ENCODE measurements around the gene GALNT10. TPM values are rescaled to one million over a fixed set of nuclear protein-coding genes. Genes with fewer than 3 reads are reported as not detected.

The GALNT10 gene
- polyA plus RNA-seq, 1 experiment = 203 TPM

DNA sequence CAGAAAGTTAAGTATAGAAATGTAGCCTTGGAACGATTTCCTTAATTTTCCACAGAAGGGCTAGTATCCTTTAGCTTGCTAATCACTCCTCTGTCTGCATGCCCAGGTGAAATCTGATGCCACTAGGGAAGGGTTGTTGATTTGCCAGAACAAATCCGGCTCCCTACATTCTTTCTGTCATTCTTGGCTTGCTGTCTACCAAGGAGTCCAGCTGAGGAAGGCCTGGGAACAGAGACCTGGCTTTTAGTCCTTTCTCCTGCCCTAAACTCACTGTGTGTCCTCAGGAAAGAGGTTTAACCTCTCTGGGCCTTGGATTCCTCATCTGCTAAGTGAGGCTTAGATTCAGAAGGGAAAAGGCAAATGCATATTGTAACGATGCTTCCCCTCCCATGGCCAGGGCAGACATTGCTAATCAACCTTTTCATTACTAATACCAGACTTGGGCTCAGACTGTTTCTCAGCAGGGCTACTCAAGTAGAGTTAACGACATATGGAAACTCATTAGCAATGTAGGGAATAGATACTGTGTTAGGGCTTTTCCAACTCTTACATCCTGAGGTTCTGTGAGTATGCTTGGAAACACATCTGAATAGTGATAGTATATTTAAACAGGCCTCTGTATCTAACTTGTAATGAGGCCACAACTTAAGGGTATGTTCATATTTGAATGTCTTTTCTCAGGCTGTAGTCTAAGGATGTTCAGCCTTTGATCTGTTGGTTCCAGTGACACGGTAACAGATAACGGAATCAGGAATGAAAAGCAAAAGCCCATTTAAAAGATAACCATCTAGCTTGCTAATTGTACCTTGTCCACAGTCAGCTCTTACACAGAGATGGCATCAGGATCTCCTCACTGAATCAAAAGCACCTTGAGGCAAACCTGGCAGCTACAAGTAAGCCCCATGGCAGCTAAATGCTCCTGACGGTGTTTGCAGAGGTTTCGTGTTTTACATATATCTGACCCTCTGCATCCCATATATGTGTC is 4.1 kb downstream of the GALNT10 start:
- no peak for TF ChIP-seq CTCF (IDR thresholded peaks at IDR 0.05; ENCODE audit: insufficient read depth, low read depth, low read length)
- ChIA-PET CTCF (interaction anchor here (1.0 to 7.6 kb wide), 4 partner anchors 10 to 211 kb away, joined by 3 to 69 read pairs (median 11); no protein-coding TSS in a partner anchor), POLR2A (interaction anchor here (0.5 kb wide), 1 partner anchor 202 kb away, joined by 3 read pairs; no protein-coding TSS in a partner anchor)
- no peak for DNase-seq (ENCODE audit: low read depth)
- Histone ChIP-seq H3K4me3 (ENCODE audit: low read depth, low read length) (no peak overlapping the region), H3K36me3 (ENCODE audit: control insufficient read depth, insufficient read depth, low read length) (0 out of 2 replicates have a peak, but pooled peaks cover 3% of the 10 kb centered on the region), H3K27me3 (ENCODE audit: control insufficient read depth, insufficient read depth, low read length) (no peaks in the 10 kb centered on the region)

- Histone ChIP-seq H3K27me3 (ENCODE audit: control insufficient read depth, insufficient read depth, low read length) (no peaks in the 10 kb centered on the region), H3K4me3 (ENCODE audit: low read depth, low read length) (no peak overlapping the region), H3K36me3 (ENCODE audit: control insufficient read depth, insufficient read depth, low read length) (0 out of 2 replicates have a peak, but pooled peaks cover 3% of the 10 kb centered on the region)
- ChIA-PET POLR2A (no interaction called here), CTCF (interaction anchor here (0.9 to 4.4 kb wide), 6 partner anchors 11 to 222 kb away, joined by 3 to 21 read pairs (median 6); no protein-coding TSS in a partner anchor)
- DNase-seq (ENCODE audit: low read depth) = no peak
- TF ChIP-seq CTCF (IDR thresholded peaks at IDR 0.05; ENCODE audit: insufficient read depth, low read depth, low read length) = no peak
These were observed 5.7 kb downstream of the GALNT10 start for GRCh38 chr5:154196281-154196680.

DNA sequence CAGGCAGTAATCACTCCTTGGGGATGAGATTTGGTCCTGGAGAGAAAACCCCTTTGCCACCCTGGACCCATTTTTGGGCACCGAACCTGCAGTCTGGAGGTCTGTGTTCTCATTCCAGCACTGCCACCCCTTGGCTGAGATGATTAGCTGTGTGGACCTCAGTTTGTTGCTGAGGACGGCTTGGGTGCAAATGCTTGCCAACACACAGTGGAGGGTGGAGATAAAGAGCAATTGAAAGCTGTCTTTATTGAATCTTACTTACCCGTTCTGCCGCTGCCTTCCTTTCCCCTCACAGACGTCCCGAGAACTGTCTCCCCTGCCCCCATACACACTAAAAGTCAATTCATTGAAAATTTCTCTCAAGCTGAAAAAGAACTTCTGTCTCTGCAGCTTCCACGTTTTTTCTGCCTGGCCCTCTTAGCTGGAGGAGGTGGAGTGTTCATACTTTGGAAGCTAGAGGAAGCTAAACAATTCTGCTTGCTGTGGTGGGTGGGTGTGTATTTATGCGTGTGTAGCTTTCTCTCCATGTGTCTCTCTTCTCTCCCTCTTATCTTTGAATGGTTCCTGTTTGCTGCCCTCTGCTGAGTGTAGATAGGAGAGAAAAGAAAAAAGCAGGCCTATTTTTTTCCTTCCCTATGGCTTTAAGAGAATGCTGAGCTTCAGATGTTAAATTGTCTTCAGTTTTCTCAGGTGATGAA is 6.6 kb downstream of the GALNT10 start:
- no peak overlapping the region for H3K4me3 ChIP-seq (ENCODE audit: low read depth, low read length)
- H3K27me3 ChIP-seq (ENCODE audit: control insufficient read depth, insufficient read depth, low read length) = no peaks in the 10 kb centered on the region
- no peak for DNase-seq (ENCODE audit: low read depth)
- peak; percentile 51 for TF ChIP-seq CTCF (IDR thresholded peaks at IDR 0.05; ENCODE audit: insufficient read depth, low read depth, low read length)
- CTCF ChIA-PET = interaction anchor here (0.7 to 4.4 kb wide), 11 partner anchors 10 to 223 kb away, joined by 3 to 21 read pairs (median 4); no protein-coding TSS in a partner anchor
- POLR2A ChIA-PET = interaction anchor here (0.6 to 1.1 kb wide), 2 partner anchors 171 to 269 kb away, joined by 3 to 4 read pairs; no protein-coding TSS in a partner anchor
- peaks cover 3% of the 10 kb centered on the region; the same call in 1 of the 2 replicates for H3K36me3 ChIP-seq (ENCODE audit: control insufficient read depth, insufficient read depth, low read length)

GRCh38 chr5:154197801-154198491 is 7.4 kb downstream of the GALNT10 start:
- no peak for DNase-seq (ENCODE audit: low read depth)
- H3K36me3 ChIP-seq (ENCODE audit: control insufficient read depth, insufficient read depth, low read length) = peaks cover 5% of the 10 kb centered on the region
- no peaks in the 10 kb centered on the region for H3K27me3 ChIP-seq (ENCODE audit: control insufficient read depth, insufficient read depth, low read length)
- no peak overlapping the region for H3K4me3 ChIP-seq (ENCODE audit: low read depth, low read length)
- TF ChIP-seq CTCF (IDR thresholded peaks at IDR 0.05; ENCODE audit: insufficient read depth, low read depth, low read length) = no peak
- ChIA-PET CTCF (interaction anchor here (0.9 to 4.4 kb wide), 8 partner anchors 10 to 207 kb away, joined by 3 to 21 read pairs (median 4); no protein-coding TSS in a partner anchor), POLR2A (interaction anchor here (1.1 kb wide), 1 partner anchor 170 kb away, joined by 3 read pairs; no protein-coding TSS in a partner anchor)
